Loucy (cell line): ENCODE results near the gene CFAP68.

Experiments used
- CTCF ChIP-seq: fragments of 200-600 bp; sonication (generic); conservative IDR thresholded peaks from 2 replicates; pipeline ENCODE4 v1.5.1; 2014; ENCODE audit warnings: mild to moderate bottlenecking, antibody characterized with exemption, low read length
- EZH2phosphoT487 ChIP-seq: fragments of 200-600 bp; IDR thresholded peaks from 2 replicates; pipeline ENCODE4 v1.6.1; 2018; ENCODE audit warnings: antibody characterized with exemption, mild to moderate bottlenecking, moderate library complexity, borderline replicate concordance

DNA sequence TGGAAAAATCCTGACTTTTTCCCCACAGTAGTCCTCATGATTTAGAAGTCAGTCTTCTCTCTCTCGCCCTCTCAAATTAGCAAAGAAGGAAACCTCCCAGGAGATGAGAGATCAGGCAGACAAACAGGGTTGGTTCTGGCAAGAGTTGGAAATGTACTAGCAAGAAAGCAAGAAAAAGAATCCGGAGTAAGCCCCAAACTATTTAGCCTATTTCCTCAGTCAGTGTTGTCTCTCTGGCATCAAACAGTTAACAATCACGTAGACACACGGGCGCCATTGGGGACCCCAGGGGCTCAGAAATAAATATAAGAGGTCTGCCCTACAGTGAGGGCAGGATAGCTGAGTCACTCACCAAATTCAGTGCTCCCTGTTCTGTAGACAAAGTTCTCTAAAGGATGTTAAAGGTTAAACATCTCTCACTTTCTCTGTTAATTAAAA lies 44.0 kb downstream of the CFAP68 start:
- TF ChIP-seq CTCF (no peak), EZH2phosphoT487 (no peak)
